K562 (cell line): ENCODE results near the gene EZH2. TPM values are rescaled to one million over a fixed set of nuclear protein-coding genes. Genes with fewer than 3 reads are reported as not detected.

ENCODE experiments used
- ATAC-seq: fragments of 200-7000 bp; cut with Tn5 transposase; 3 replicates; pipeline ENCODE4 v1.9.1; 2020; ENCODE audit warnings: moderate library complexity
- BruUV-seq: library from RNA; stranded (reverse); fragments of 400-500 nt; replicated peaks from 2 replicates; lab custom pipeline; 2021; lab: Mats Ljungman, UMichigan
- CTCF ChIA-PET: fragments of 300-600 bp; formaldehyde crosslinking; extraction: SDS; loops from one replicate; lab custom pipeline; 2021; ENCODE audit warnings: low intra/inter-chr PET ratio; lab: Yijun Ruan, JAX
- POLR2A ChIA-PET: fragments of 300-600, 350-650 bp; sonication (Branson Sonifier 250); formaldehyde crosslinking; extraction: SDS; loops from one replicate; lab custom pipeline; 2021; ENCODE audit warnings: antibody characterized with exemption, inconsistent platforms; lab: Yijun Ruan, JAX
- DNase-seq, 4 experiments: peaks; one replicate each; pipeline versions ENCODE4 v3.0.0 to v3.0.0-alpha.2; 2011 to 2018; ENCODE audit warnings: low spot score in 3 of 4, mixed read lengths in 3 of 4; ENCODE audit errors: extremely low read depth in 1 of 4
- FAIRE-seq: peaks from 2 replicates; lab custom pipeline; 2011; peaks lifted over from hg19 to GRCh38; lab: Jason Lieb, UNC
- H2AFZ ChIP-seq: 2 replicates; pipeline ENCODE4 v1.6.0; 2011; ENCODE audit warnings: low read depth, low read length, control low read depth, inconsistent platforms
- H3K27ac ChIP-seq: fragments of 200-600 bp; 3 replicates; pipeline ENCODE4 v1.8.0; 2011; ENCODE audit warnings: low read depth, mild to moderate bottlenecking, control low read depth, inconsistent platforms, low read length, moderate library complexity, mixed read lengths; ENCODE audit errors: extremely low read depth
- H3K27me3 ChIP-seq, 2 experiments: fragments of 300-600 bp in 1 of 2; 2 replicates in 1 of 2; 3 replicates in 1 of 2; pipeline versions ENCODE4 v1.6.0 to v1.8.0; 2011; ENCODE audit warnings: inconsistent platforms in 2 of 2, low read length in 2 of 2, mild to moderate bottlenecking in 1 of 2, mixed read lengths in 1 of 2, moderate library complexity in 1 of 2; ENCODE audit not compliant: control insufficient read depth in 2 of 2, insufficient read depth in 2 of 2
- H3K36me3 ChIP-seq: fragments of 300-600 bp; 3 replicates; pipeline ENCODE4 v1.8.0; 2011; ENCODE audit warnings: mild to moderate bottlenecking, low read length, inconsistent platforms; ENCODE audit not compliant: control insufficient read depth, insufficient read depth
- H3K4me1 ChIP-seq, 2 experiments: fragments of 200-600 bp in 1 of 2; replicated peaks in 1 of 2; 2 replicates in 1 of 2; 3 replicates in 1 of 2; pipeline versions ENCODE4 v1.5.1 to v1.8.0; 2011; ENCODE audit warnings: inconsistent platforms in 2 of 2, low read length in 2 of 2, mild to moderate bottlenecking in 1 of 2, mixed read lengths in 1 of 2, moderate library complexity in 1 of 2; ENCODE audit not compliant: control insufficient read depth in 2 of 2, insufficient read depth in 2 of 2
- H3K4me2 ChIP-seq: 2 replicates; pipeline ENCODE4 v1.6.1; 2011; ENCODE audit warnings: low read length, control low read depth, inconsistent platforms, mixed read lengths; ENCODE audit not compliant: insufficient read depth
- H3K4me3 ChIP-seq: fragments of 200-600 bp; sonication (generic), shearing (Covaris generic); 2 replicates; pipeline ENCODE4 v1.5.1; 2016; ENCODE audit warnings: control low read depth, inconsistent platforms
- H3K79me2 ChIP-seq: fragments of 200-600 bp; 3 replicates; pipeline ENCODE4 v1.8.0; 2011; ENCODE audit warnings: low read length, inconsistent platforms; ENCODE audit not compliant: control insufficient read depth, insufficient read depth
- H3K9ac ChIP-seq, 2 experiments: 2 replicates each; pipeline versions ENCODE4 v1.6.0 to v1.6.1; 2011; ENCODE audit warnings: low read depth in 2 of 2, low read length in 2 of 2, control low read depth in 1 of 2, inconsistent platforms in 1 of 2, mild to moderate bottlenecking in 1 of 2, mixed read lengths in 1 of 2; ENCODE audit not compliant: insufficient read depth in 1 of 2
- H3K9me1 ChIP-seq: one replicate; pipeline ENCODE4 v1.6.0; 2011; ENCODE audit warnings: inconsistent platforms, mild to moderate bottlenecking, low read length, moderate library complexity; ENCODE audit not compliant: control insufficient read depth, insufficient read depth
- H3K9me3 ChIP-seq: replicated peaks from 2 replicates; pipeline ENCODE4 v1.5.1; 2011; ENCODE audit warnings: low read depth, low read length, inconsistent platforms; ENCODE audit not compliant: control insufficient read depth, insufficient read depth
- H4K20me1 ChIP-seq: replicated peaks from 2 replicates; pipeline ENCODE4 v1.6.1; 2011; ENCODE audit warnings: low read length, inconsistent platforms, mixed read lengths; ENCODE audit not compliant: control insufficient read depth, insufficient read depth
- BCL6 ChIP-seq: fragments of 250-450 bp; sonication (Bioruptor Pico); IDR thresholded peaks from 2 replicates; pipeline ENCODE4 v1.4.0; 2020
- ERF ChIP-seq: fragments of 450-650 bp; formaldehyde crosslinking; IDR thresholded peaks from 2 replicates; pipeline ENCODE4 v1.4.0; 2020; ENCODE audit warnings: mild to moderate bottlenecking, mixed read lengths
- FOXP4 ChIP-seq: sonication (generic); formaldehyde crosslinking; IDR thresholded peaks from 2 replicates; pipeline ENCODE4 v1.8.0; 2022; ENCODE audit warnings: mild to moderate bottlenecking, missing genetic modification reagents, borderline replicate concordance
- HBP1 ChIP-seq: fragments of 450-650 bp; formaldehyde crosslinking; IDR thresholded peaks from 2 replicates; pipeline ENCODE4 v1.4.0; 2022; ENCODE audit warnings: missing genetic modification characterization
- HOXB6 ChIP-seq: fragments of 250-450 bp; sonication (Bioruptor Pico); IDR thresholded peaks from 2 replicates; pipeline ENCODE4 v1.5.1; 2022; ENCODE audit warnings: mild to moderate bottlenecking, borderline replicate concordance
- MTF1 ChIP-seq: fragments of 250-450 bp; sonication (Bioruptor Pico); IDR thresholded peaks from 2 replicates; pipeline ENCODE4 v1.9.0; 2021; ENCODE audit warnings: moderate library complexity, mild to moderate bottlenecking, inconsistent platforms, borderline replicate concordance
- MYNN ChIP-seq, 2 experiments: sonication (generic); formaldehyde crosslinking in 1 of 2; IDR thresholded peaks; 2 replicates each; pipeline versions ENCODE4 v1.5.0 to v1.6.1; 2016 to 2020; ENCODE audit warnings: antibody characterized with exemption in 1 of 2, missing genetic modification reagents in 1 of 2
- NFIX ChIP-seq: fragments of 250-450 bp; sonication (Bioruptor Pico); IDR thresholded peaks from 2 replicates; pipeline ENCODE4 v1.4.0; 2020; ENCODE audit warnings: low read depth, mild to moderate bottlenecking, moderate library complexity
- NFRKB ChIP-seq: fragments of 450-650 bp; IDR thresholded peaks from 2 replicates; pipeline ENCODE4 v1.6.1; 2016; ENCODE audit warnings: low read depth
- RBM39 ChIP-seq: fragments of 200-400 bp; formaldehyde crosslinking; optimal IDR thresholded peaks from 2 replicates; pipeline ENCODE3; 2018; ENCODE audit warnings: low read depth, low read length
- RCOR1 ChIP-seq, 2 experiments: IDR thresholded peaks; 2 replicates each; pipeline ENCODE4 v1.6.1; 2012; ENCODE audit warnings: low read depth in 2 of 2, low read length in 2 of 2, borderline replicate concordance in 1 of 2, improper control_type of control experiment in 1 of 2
- SFPQ ChIP-seq: fragments of 200-400 bp; formaldehyde crosslinking; IDR thresholded peaks from 2 replicates; pipeline ENCODE4 v1.6.1; 2017; ENCODE audit warnings: mild to moderate bottlenecking, low read depth, low read length, moderate library complexity
- SLC30A9 ChIP-seq: fragments of 250-450 bp; sonication (Bioruptor Pico); IDR thresholded peaks from 2 replicates; pipeline ENCODE4 v1.8.0; 2022; ENCODE audit warnings: mild to moderate bottlenecking, moderate library complexity
- SREBF1 ChIP-seq: fragments of 150-350 bp; IDR thresholded peaks from 2 replicates; pipeline ENCODE4 v1.6.1; 2014; ENCODE audit warnings: antibody characterized with exemption, low read depth, low read length, borderline replicate concordance
- SRSF3 ChIP-seq: fragments of 200-400 bp; formaldehyde crosslinking; IDR thresholded peaks from 2 replicates; pipeline ENCODE4 v1.6.1; 2016; ENCODE audit warnings: mild to moderate bottlenecking, low read length, moderate library complexity; ENCODE audit not compliant: insufficient read depth
- ZNF175 ChIP-seq: fragments of 200-800 bp; sonication (Bioruptor generic); IDR thresholded peaks from 2 replicates; pipeline ENCODE4 v1.6.1; 2016; ENCODE audit warnings: low read depth, mild to moderate bottlenecking, missing genetic modification characterization, missing compliant biosample characterization
- ZNF408 ChIP-seq: fragments of 250-450 bp; sonication (Bioruptor Pico); IDR thresholded peaks from 2 replicates; pipeline ENCODE4 v1.4.0; 2020; ENCODE audit warnings: low read depth, mild to moderate bottlenecking, moderate library complexity
- ZNF766 ChIP-seq: fragments of 200-800 bp; sonication (Bioruptor generic); conservative IDR thresholded peaks from 2 replicates; pipeline ENCODE4 v1.6.1; 2016; ENCODE audit warnings: missing genetic modification characterization, missing compliant biosample characterization
- WGBS: fragments of 100-300 bp; shearing (Covaris generic); methylation state at CpG from one replicate; pipeline ENCODE4 v1.1.6; 2016; ENCODE audit warnings: low coverage, mixed read lengths; ENCODE audit not compliant: insufficient coverage; ENCODE audit errors: missing lambda C conversion rate; 5-methylcytosine and 5-hydroxymethylcytosine counted together
- in situ Hi-C: fragments of 300-500 bp; cut with MboI; formaldehyde crosslinking; loops from 4 replicates; pipeline ENCODE4 v1.15.0; 2018; ENCODE audit warnings: inconsistent platforms, mixed read lengths
- intact Hi-C: fragments of 100-400 bp; cut with micrococcal nuclease; formaldehyde crosslinking; loops from 2 replicates; pipeline ENCODE4 v1.14.2; 2022
- polyA plus RNA-seq, 8 experiments: library from polyadenylated mRNA; depleted of rRNA in 4 of 8; stranded (reverse) in 5 of 8; unstranded in 3 of 8; fragments of >200 nt; fragmentation: Nextera tagmentation in 2 of 8; fragmentation: Illumina TruSeq in 1 of 8; extraction: Ambion mirVana in 2 of 8; extraction: Trizol in 1 of 8; gene quantifications; 2 replicates each; pipeline versions ENCODE4 v1.2.1 to v1.2.3, GENCODE V29; 2011 to 2014; ENCODE audit warnings: inconsistent platforms in 1 of 8, missing spikeins in 1 of 8
- total RNA-seq, 7 experiments: library from RNA; depleted of rRNA in 6 of 7; stranded (reverse); fragments of >200 nt in 6 of 7; fragmentation: Illumina TruSeq in 2 of 7; extraction: Trizol in 2 of 7; gene quantifications; 2 replicates each; pipeline versions ENCODE4 v1.2.1 to v1.2.3, GENCODE V29; 2011 to 2021; ENCODE audit warnings: low replicate concordance in 1 of 7

EZH2 gene
- total and polyA plus RNA-seq, 9 of the 15 experiments (the other 6 are each of a cell fraction or from before 2014, with no cell fraction given): 48.7 to 175 (median 98.6) TPM

- no peaks in the 10 kb centered on the region for H3K9me3 ChIP-seq
- no peak for FAIRE-seq
- WGBS: 94% methylated on average over 6 of the region's 6 CpGs
- H2AFZ ChIP-seq: no peak overlapping the region
- CTCF ChIA-PET: no interaction called here
- no peaks in the 10 kb centered on the region for H3K27me3 ChIP-seq
- H3K4me2 ChIP-seq: no peak overlapping the region
- H4K20me1 ChIP-seq: peaks cover 60% of the 10 kb centered on the region
- POLR2A ChIA-PET: interaction anchor here (0.9 to 1.1 kb wide), 2 partner anchors 13 to 14 kb away, joined by 3 to 4 read pairs; no protein-coding TSS in a partner anchor
- BruUV-seq: no TSS peak
- in situ Hi-C loops: no loop called here
- H3K79me2 ChIP-seq: peaks cover 99% of the 10 kb centered on the region
- peaks cover 28 to 42% of the 10 kb centered on the region in 2 experiments; a peak in 4 of 5 replicates for H3K4me1 ChIP-seq
- intact Hi-C loops: no loop called here
- no peak overlapping the region for H3K4me3 ChIP-seq
- peaks cover 26% of the 10 kb centered on the region for H3K36me3 ChIP-seq
- no peak for DNase-seq
- H3K9me1 ChIP-seq: no peaks in the 10 kb centered on the region
- no peak for ATAC-seq
- H3K27ac ChIP-seq: no peak overlapping the region
- no peak overlapping the region for H3K9ac ChIP-seq
- TF ChIP-seq RBM39 (no peak), SRSF3 (no peak), RCOR1 (IDR thresholded peaks at IDR 0.05; ENCODE audit: borderline replicate concordance in 1 of 2, low read depth in 2 of 2, low read length in 2 of 2) (no peak), NFIX (CRISPR knock-in tag) (0 out of 2 replicates have a peak, but pooled peaks have one; percentile 30), MTF1 (CRISPR knock-in tag) (peak; percentile 83; the same call in 1 of the 2 replicates), FOXP4 (no peak), SFPQ (no peak), MYNN (IDR thresholded peaks at IDR 0.05) (no peak), MYNN (CRISPR knock-in tag; IDR thresholded peaks at IDR 0.05) (no peak), ZNF766 (CRISPR knock-in tag) (no peak), BCL6 (CRISPR knock-in tag) (no peak), HOXB6 (no peak), SREBF1 (no peak), ZNF408 (CRISPR knock-in tag) (peak; percentile 87; the same call in 1 of the 2 replicates), SLC30A9 (peak; percentile 79; the same call in 1 of the 2 replicates), ZNF175 (CRISPR knock-in tag) (no peak), ERF (CRISPR knock-in tag) (no peak), HBP1 (CRISPR knock-in tag) (no peak), NFRKB (no peak)
Observed at GRCh38 chr7:148866362-148866761, 17.7 kb downstream of the EZH2 start.
